IMR-90 (cell line): ENCODE data around the gene SPATA17. TPM values are rescaled to one million over a fixed set of nuclear protein-coding genes. Genes with fewer than 3 reads are reported as not detected.

Source experiments
- ATAC-seq: fragments of 200-7000 bp; cut with Tn5 transposase; 2 replicates; pipeline ENCODE4 v1.9.1; 2020; ENCODE audit warnings: low read depth, mild to moderate bottlenecking, moderate library complexity
- BruUV-seq: library from RNA; stranded (reverse); fragments of 400-500 nt; replicated peaks from 2 replicates; lab custom pipeline; 2021; lab: Mats Ljungman, UMichigan
- CTCF ChIA-PET: fragments of 300-600 bp; formaldehyde crosslinking; extraction: SDS; loops from one replicate; lab custom pipeline; 2021; ENCODE audit warnings: antibody characterized with exemption; lab: Yijun Ruan, JAX
- POLR2A ChIA-PET: fragments of 300-600 bp; sonication (Branson Sonifier 250); formaldehyde crosslinking; loops from one replicate; lab custom pipeline; 2022; ENCODE audit warnings: antibody characterized with exemption; ENCODE audit not compliant: unreplicated experiment; lab: Charles Lee
- DNase-seq: peaks from one replicate; pipeline ENCODE4 v3.0.0; 2013
- H2AFZ ChIP-seq: replicated peaks from 2 replicates; pipeline ENCODE3; 2013; ENCODE audit warnings: low read length, mild to moderate bottlenecking; ENCODE audit not compliant: poor library complexity
- H2AK5ac ChIP-seq: 2 replicates; pipeline ENCODE4 v1.6.1; 2013; ENCODE audit warnings: low read depth, low read length, inconsistent platforms
- H2AK9ac ChIP-seq: replicated peaks from 2 replicates; pipeline ENCODE3; 2013; ENCODE audit warnings: mild to moderate bottlenecking, low read depth, low read length, moderate library complexity; ENCODE audit not compliant: poor library complexity
- H2BK120ac ChIP-seq: 2 replicates; pipeline ENCODE4 v1.6.1; 2013; ENCODE audit warnings: low read depth, low read length, inconsistent platforms
- H2BK15ac ChIP-seq: 3 replicates; pipeline ENCODE4 v1.6.1; 2013; ENCODE audit warnings: low read depth, low read length, inconsistent platforms
- H2BK20ac ChIP-seq: 2 replicates; pipeline ENCODE4 v1.6.1; 2013; ENCODE audit warnings: low read depth, mild to moderate bottlenecking, inconsistent platforms, low read length, moderate library complexity
- H2BK5ac ChIP-seq: 2 replicates; pipeline ENCODE4 v1.6.1; 2013; ENCODE audit warnings: mild to moderate bottlenecking, low read depth, low read length, inconsistent platforms; ENCODE audit not compliant: poor library complexity, severe bottlenecking
- H3K14ac ChIP-seq: replicated peaks from 2 replicates; pipeline ENCODE4 v1.6.1; 2013; ENCODE audit warnings: low read depth, low read length, inconsistent platforms
- H3K18ac ChIP-seq: 2 replicates; pipeline ENCODE4 v1.6.1; 2013; ENCODE audit warnings: low read depth, low read length, control low read depth
- H3K23ac ChIP-seq: 2 replicates; pipeline ENCODE4 v1.6.1; 2013; ENCODE audit warnings: low read depth, low read length, inconsistent platforms
- H3K27ac ChIP-seq: 2 replicates; pipeline ENCODE4 v1.5.1; 2013; ENCODE audit warnings: mild to moderate bottlenecking, control low read depth, low read length; ENCODE audit not compliant: insufficient read depth
- H3K27me3 ChIP-seq: 2 replicates; pipeline ENCODE4 v1.6.1; 2013; ENCODE audit warnings: low read length; ENCODE audit not compliant: control insufficient read depth, insufficient read depth
- H3K36me3 ChIP-seq: 2 replicates; pipeline ENCODE4 v1.6.1; 2013; ENCODE audit warnings: low read length, mixed read lengths; ENCODE audit not compliant: control insufficient read depth, insufficient read depth
- H3K4ac ChIP-seq: 2 replicates; pipeline ENCODE4 v1.6.1; 2013; ENCODE audit warnings: low read depth, low read length, inconsistent platforms
- H3K4me1 ChIP-seq: 2 replicates; pipeline ENCODE4 v1.6.1; 2013; ENCODE audit warnings: low read length, mixed read lengths; ENCODE audit not compliant: control insufficient read depth, insufficient read depth
- H3K4me2 ChIP-seq: 2 replicates; pipeline ENCODE4 v1.6.1; 2013; ENCODE audit warnings: low read depth, mild to moderate bottlenecking, control low read depth, low read length, moderate library complexity
- H3K4me3 ChIP-seq: 2 replicates; pipeline ENCODE4 v1.5.1; 2013; ENCODE audit warnings: low read depth, mild to moderate bottlenecking, control low read depth, low read length, moderate library complexity; ENCODE audit not compliant: insufficient read depth
- H3K56ac ChIP-seq: 2 replicates; pipeline ENCODE4 v1.6.1; 2013; ENCODE audit warnings: low read length, inconsistent platforms; ENCODE audit not compliant: insufficient read depth; ENCODE audit errors: extremely low read depth
- H3K79me1 ChIP-seq, 2 experiments: 2 replicates each; pipeline ENCODE4 v1.6.1; 2013; ENCODE audit warnings: low read length in 2 of 2, inconsistent platforms in 1 of 2, low read depth in 1 of 2
- H3K9ac ChIP-seq: 2 replicates; pipeline ENCODE4 v1.6.1; 2013; ENCODE audit warnings: low read depth, low read length, control low read depth
- H3K9me1 ChIP-seq: 2 replicates; pipeline ENCODE4 v1.6.1; 2013; ENCODE audit warnings: low read length, inconsistent platforms; ENCODE audit not compliant: insufficient read depth
- H3K9me3 ChIP-seq: 2 replicates; pipeline ENCODE4 v1.6.1; 2013; ENCODE audit warnings: low read length; ENCODE audit not compliant: control insufficient read depth, insufficient read depth
- H4K20me1 ChIP-seq: 2 replicates; pipeline ENCODE4 v1.6.1; 2013; ENCODE audit warnings: low read length, inconsistent platforms; ENCODE audit not compliant: insufficient read depth
- H4K5ac ChIP-seq: 2 replicates; pipeline ENCODE4 v1.6.1; 2013; ENCODE audit warnings: mild to moderate bottlenecking, low read depth, low read length, control low read depth
- H4K8ac ChIP-seq, 2 experiments: 2 replicates each; pipeline ENCODE4 v1.6.1; 2013; ENCODE audit warnings: low read depth in 2 of 2, low read length in 2 of 2, control low read depth in 1 of 2, inconsistent platforms in 1 of 2
- H4K91ac ChIP-seq: 2 replicates; pipeline ENCODE4 v1.6.1; 2013; ENCODE audit warnings: low read depth, low read length, inconsistent platforms; ENCODE audit not compliant: insufficient read depth
- BHLHE40 ChIP-seq: fragments of 150-350 bp; IDR thresholded peaks from 2 replicates; pipeline ENCODE4 v1.6.1; 2016; ENCODE audit warnings: mild to moderate bottlenecking, low read depth, low read length
- CHD1 ChIP-seq: IDR thresholded peaks from 2 replicates; pipeline ENCODE4 v1.6.1; 2012; ENCODE audit warnings: low read depth, low read length, improper control_type of control experiment
- FOS ChIP-seq: fragments of 150-350 bp; IDR thresholded peaks from 2 replicates; pipeline ENCODE4 v1.6.1; 2016; ENCODE audit warnings: low read depth, low read length
- MAZ ChIP-seq: IDR thresholded peaks from 2 replicates; pipeline ENCODE4 v1.6.1; 2012; ENCODE audit warnings: low read depth, mild to moderate bottlenecking, low read length, improper control_type of control experiment, moderate library complexity, borderline replicate concordance
- NFE2L2 ChIP-seq: fragments of 150-350 bp; IDR thresholded peaks from 2 replicates; pipeline ENCODE4 v1.6.1; 2016; ENCODE audit warnings: low read depth, mild to moderate bottlenecking, low read length
- POLR2A ChIP-seq: IDR thresholded peaks from 2 replicates; pipeline ENCODE4 v1.6.1; 2012; ENCODE audit warnings: mild to moderate bottlenecking, low read depth, low read length
- RCOR1 ChIP-seq: IDR thresholded peaks from 2 replicates; pipeline ENCODE4 v1.6.1; 2012; ENCODE audit warnings: mild to moderate bottlenecking, low read length, improper control_type of control experiment; ENCODE audit not compliant: insufficient replicate concordance
- SMC3 ChIP-seq: fragments of 150-350 bp; IDR thresholded peaks from 2 replicates; pipeline ENCODE4 v1.6.1; 2016; ENCODE audit warnings: low read depth, mild to moderate bottlenecking, antibody characterized with exemption, low read length, moderate library complexity
- USF2 ChIP-seq: fragments of 150-350 bp; IDR thresholded peaks from 2 replicates; pipeline ENCODE4 v1.6.1; 2017; ENCODE audit warnings: mild to moderate bottlenecking, antibody characterized with exemption, low read length, low read depth
- dilution Hi-C: fragments of 300-500 bp; cut with HindIII; formaldehyde crosslinking; loops from one replicate; pipeline ENCODE4 v1.14.3; 2018; ENCODE audit warnings: low sequenced_read_pairs; ENCODE audit not compliant: unreplicated experiment
- in situ Hi-C: fragments of 300-500 bp; cut with MboI; formaldehyde crosslinking; loops from 3 replicates; pipeline ENCODE4 v1.14.3; 2019; ENCODE audit warnings: low sequenced_read_pairs, inconsistent platforms, mixed read lengths
- intact Hi-C: fragments of 100-400 bp; cut with micrococcal nuclease; formaldehyde crosslinking; loops from 2 replicates; pipeline ENCODE4 v1.10.0; 2022
- polyA plus RNA-seq, 3 experiments: library from polyadenylated mRNA; depleted of rRNA; stranded (reverse); fragments of >200 nt; gene quantifications; 2 replicates each; pipeline ENCODE4 v1.2.3, GENCODE V29; 2012; ENCODE audit warnings: low replicate concordance in 1 of 3
- total RNA-seq: library from RNA; depleted of rRNA; stranded (reverse); fragments of >200 nt; gene quantifications from 2 replicates; pipeline ENCODE4 v1.2.3, GENCODE V29; 2012
- TF ChIP-seq, protein P1 (sequence below): fragments of 150-350 bp; IDR thresholded peaks from 2 replicates; pipeline ENCODE4 v1.6.1; 2016; ENCODE audit warnings: low read depth, mild to moderate bottlenecking, low read length, moderate library complexity, borderline replicate concordance

SPATA17 gene
- total and polyA plus RNA-seq, 2 of the 4 experiments (the other 2 are of a cell fraction), result 0.03 to 0.18 TPM

DNA sequence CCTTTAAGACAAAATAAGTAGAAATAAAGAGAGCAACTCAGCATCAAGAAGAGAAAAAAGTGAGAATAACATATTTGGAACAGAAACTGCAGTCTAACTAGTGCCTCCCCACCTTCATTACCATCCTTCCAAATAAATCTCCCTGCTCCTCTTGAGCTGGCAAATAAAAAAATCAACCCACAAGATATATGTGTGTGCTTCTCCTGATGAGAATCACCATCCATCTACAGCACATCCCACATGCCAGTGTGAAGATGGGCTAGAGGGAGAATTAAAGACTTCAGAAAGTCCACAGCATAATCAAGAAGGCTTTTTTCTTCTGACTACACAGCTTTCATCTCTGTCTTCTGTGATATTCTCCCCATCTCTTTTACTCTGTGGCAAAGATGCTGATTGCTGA is 244.1 kb downstream of the SPATA17 start:
- Histone ChIP-seq H3K27me3 (no peaks in the 10 kb centered on the region), H3K27ac (no peak overlapping the region), H3K4ac (no peak overlapping the region), H3K79me1 (no peaks in the 10 kb centered on the region), H2AK5ac (no peak overlapping the region), H2AK9ac (no peak overlapping the region), H2BK15ac (no peak overlapping the region), H4K20me1 (no peaks in the 10 kb centered on the region), H2AFZ (no peak overlapping the region), H3K4me3 (no peak overlapping the region), H3K56ac (no peak overlapping the region), H4K91ac (no peak overlapping the region), H3K23ac (no peak overlapping the region), H3K14ac (no peak overlapping the region), H3K9me1 (no peaks in the 10 kb centered on the region), H3K4me2 (no peak overlapping the region), H4K5ac (no peak overlapping the region), H4K8ac (no peak overlapping the region), H3K9me3 (no peaks in the 10 kb centered on the region), H2BK20ac (no peak overlapping the region), H3K9ac (no peak overlapping the region), H2BK5ac (no peak overlapping the region), H3K4me1 (no peaks in the 10 kb centered on the region), H3K18ac (no peak overlapping the region), H3K36me3 (no peaks in the 10 kb centered on the region), H2BK120ac (no peak overlapping the region)
- POLR2A ChIA-PET, result no interaction called here
- intact Hi-C loops (no loop called here), in situ Hi-C loops (no loop called here), dilution Hi-C loops (no loop called here)
- ATAC-seq (no peak), DNase-seq (no peak)
- BruUV-seq, result no TSS peak
- TF ChIP-seq USF2 (no peak), POLR2A (no peak), SMC3 (no peak), FOS (no peak), CHD1 (no peak), BHLHE40 (no peak), RCOR1 (no peak), MAZ (no peak), NFE2L2 (no peak)
- TF ChIP-seq, protein P1, sequence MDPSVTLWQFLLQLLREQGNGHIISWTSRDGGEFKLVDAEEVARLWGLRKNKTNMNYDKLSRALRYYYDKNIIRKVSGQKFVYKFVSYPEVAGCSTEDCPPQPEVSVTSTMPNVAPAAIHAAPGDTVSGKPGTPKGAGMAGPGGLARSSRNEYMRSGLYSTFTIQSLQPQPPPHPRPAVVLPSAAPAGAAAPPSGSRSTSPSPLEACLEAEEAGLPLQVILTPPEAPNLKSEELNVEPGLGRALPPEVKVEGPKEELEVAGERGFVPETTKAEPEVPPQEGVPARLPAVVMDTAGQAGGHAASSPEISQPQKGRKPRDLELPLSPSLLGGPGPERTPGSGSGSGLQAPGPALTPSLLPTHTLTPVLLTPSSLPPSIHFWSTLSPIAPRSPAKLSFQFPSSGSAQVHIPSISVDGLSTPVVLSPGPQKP, result no peak
- CTCF ChIA-PET, result no interaction called here
